GM19240 (cell line): ENCODE measurements around the gene SALL4.
"Not testable (repeated sequence)": the region's sequence is repeated elsewhere in the genome, so short reads cannot be mapped to it uniquely, and the experiment has no call there.

Experiments
- DNase-seq: peaks from one replicate; pipeline ENCODE4 v3.0.0; 2011; ENCODE audit warnings: low spot score; ENCODE audit not compliant: insufficient read length

Gene SALL4

GRCh38 chr20:51802170-51802751, at the start of gene SALL4:
SALL4 (minus strand) TSS chr20:51802521; CDS start chr20:51802408, 113 bp downstream.
- DNase-seq: no peak

- DNase-seq: no peak
These were observed 46.0 kb upstream of the SALL4 start for GRCh38 chr20:51848346-51848745.

- DNase-seq: no peak
These were observed 38.5 kb upstream of the SALL4 start for GRCh38 chr20:51840865-51841264.

GRCh38 chr20:51837876-51838420, 35.6 kb upstream of the SALL4 start:
- DNase-seq: no peak

- no peak for DNase-seq
These were observed 35.1 kb upstream of the SALL4 start for GRCh38 chr20:51837436-51837835.

GRCh38 chr20:51833326-51833725, 31.0 kb upstream of the SALL4 start:
- DNase-seq: no peak

- no peak for DNase-seq
These were observed 30.0 kb upstream of the SALL4 start for GRCh38 chr20:51832276-51832675.

- no peak for DNase-seq
These were observed 29.5 kb upstream of the SALL4 start for GRCh38 chr20:51831866-51832265.

GRCh38 chr20:51830538-51830937, 28.2 kb upstream of the SALL4 start:
- no peak for DNase-seq

- DNase-seq: no peak
These were observed 26.4 kb upstream of the SALL4 start for GRCh38 chr20:51828762-51829161.

- DNase-seq: no peak
These were observed 24.1 kb upstream of the SALL4 start for GRCh38 chr20:51826372-51826771.

- no peak for DNase-seq
These were observed 16.2 kb upstream of the SALL4 start for GRCh38 chr20:51818479-51819008.

- DNase-seq: not testable (repeated sequence)
These were observed 14.5 kb upstream of the SALL4 start for GRCh38 chr20:51816856-51817255.

- DNase-seq: no peak
These were observed 13.2 kb upstream of the SALL4 start for GRCh38 chr20:51815383-51816076.

- no peak for DNase-seq
These were observed 10.5 kb upstream of the SALL4 start for GRCh38 chr20:51812861-51813260.

GRCh38 chr20:51811514-51812128, 9.3 kb upstream of the SALL4 start:
- DNase-seq: no peak

GRCh38 chr20:51811042-51811355, 8.7 kb upstream of the SALL4 start:
- DNase-seq: no peak

- DNase-seq: no peak
These were observed 8.1 kb upstream of the SALL4 start for GRCh38 chr20:51810155-51811041.

- DNase-seq: no peak
These were observed 5.5 kb upstream of the SALL4 start for GRCh38 chr20:51807720-51808250.

GRCh38 chr20:51804754-51805153, 2.4 kb upstream of the SALL4 start:
- DNase-seq: no peak
